VCaP (cell line): Measurements from ENCODE around the gene NR3C2.

Experiments
- H3K27ac ChIP-seq: fragments of 450-650 bp; 2 replicates; pipeline ENCODE4 v1.5.1; 2017
- TF ChIP-seq, protein P1 (sequence below): fragments of 450-650 bp; conservative IDR thresholded peaks from 2 replicates; pipeline ENCODE4 v1.5.1; 2017; ENCODE audit warnings: mild to moderate bottlenecking, moderate library complexity

Gene NR3C2

GRCh38 chr4:148211533-148211932 is 230.7 kb downstream of the NR3C2 start:
- TF ChIP-seq, protein P1, sequence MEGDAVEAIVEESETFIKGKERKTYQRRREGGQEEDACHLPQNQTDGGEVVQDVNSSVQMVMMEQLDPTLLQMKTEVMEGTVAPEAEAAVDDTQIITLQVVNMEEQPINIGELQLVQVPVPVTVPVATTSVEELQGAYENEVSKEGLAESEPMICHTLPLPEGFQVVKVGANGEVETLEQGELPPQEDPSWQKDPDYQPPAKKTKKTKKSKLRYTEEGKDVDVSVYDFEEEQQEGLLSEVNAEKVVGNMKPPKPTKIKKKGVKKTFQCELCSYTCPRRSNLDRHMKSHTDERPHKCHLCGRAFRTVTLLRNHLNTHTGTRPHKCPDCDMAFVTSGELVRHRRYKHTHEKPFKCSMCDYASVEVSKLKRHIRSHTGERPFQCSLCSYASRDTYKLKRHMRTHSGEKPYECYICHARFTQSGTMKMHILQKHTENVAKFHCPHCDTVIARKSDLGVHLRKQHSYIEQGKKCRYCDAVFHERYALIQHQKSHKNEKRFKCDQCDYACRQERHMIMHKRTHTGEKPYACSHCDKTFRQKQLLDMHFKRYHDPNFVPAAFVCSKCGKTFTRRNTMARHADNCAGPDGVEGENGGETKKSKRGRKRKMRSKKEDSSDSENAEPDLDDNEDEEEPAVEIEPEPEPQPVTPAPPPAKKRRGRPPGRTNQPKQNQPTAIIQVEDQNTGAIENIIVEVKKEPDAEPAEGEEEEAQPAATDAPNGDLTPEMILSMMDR, result no peak
- H3K27ac ChIP-seq, result no peak overlapping the region

- H3K27ac ChIP-seq, result no peak overlapping the region
- TF ChIP-seq, protein P1, result no peak
These were observed 231.6 kb downstream of the NR3C2 start for GRCh38 chr4:148210661-148211060.

DNA sequence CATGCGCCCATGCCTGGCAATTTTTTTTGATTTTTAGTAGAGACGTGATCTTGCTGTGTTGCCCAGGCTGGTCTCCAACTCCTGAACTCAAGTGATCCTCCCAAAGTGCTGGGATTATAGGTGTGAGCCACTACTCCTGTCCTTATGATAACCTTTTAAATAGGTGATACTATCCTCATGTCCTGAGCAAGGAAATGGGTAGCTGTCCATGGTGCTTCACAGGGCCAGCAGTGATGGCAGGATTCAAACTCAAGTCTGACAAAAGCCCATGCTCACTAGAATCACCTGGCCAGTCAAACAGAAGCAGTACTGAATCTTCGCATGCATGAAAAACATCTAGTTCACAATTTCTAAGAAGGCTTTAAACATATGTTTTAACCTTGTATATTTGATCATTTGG is 235.1 kb downstream of the NR3C2 start:
- TF ChIP-seq, protein P1, result no peak

DNA sequence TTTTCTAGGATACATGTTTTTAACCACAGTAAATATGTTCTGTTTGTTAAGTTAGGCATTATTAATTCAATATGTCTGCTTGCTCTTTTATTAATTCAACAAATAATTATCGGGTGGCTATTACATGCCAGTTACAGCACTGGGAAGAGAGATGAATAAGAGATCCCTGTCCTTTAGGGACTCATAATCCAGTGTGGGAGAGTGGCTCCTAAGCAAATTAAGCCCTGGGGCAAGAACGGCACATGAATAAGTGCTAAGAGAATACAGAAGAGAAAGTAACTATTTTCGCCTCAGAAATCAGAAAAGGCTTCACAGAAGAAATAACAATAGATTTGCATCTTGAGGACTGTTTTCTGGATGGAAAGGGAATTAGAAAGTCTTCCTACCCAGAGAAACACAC is 236.7 kb downstream of the NR3C2 start:
- TF ChIP-seq, protein P1, result no peak
- H3K27ac ChIP-seq, result no peak overlapping the region; the same call in 1 of the 2 replicates

More for the DNA sequence above, 235.1 kb downstream of the NR3C2 start:
- H3K27ac ChIP-seq, result no peak overlapping the region

DNA sequence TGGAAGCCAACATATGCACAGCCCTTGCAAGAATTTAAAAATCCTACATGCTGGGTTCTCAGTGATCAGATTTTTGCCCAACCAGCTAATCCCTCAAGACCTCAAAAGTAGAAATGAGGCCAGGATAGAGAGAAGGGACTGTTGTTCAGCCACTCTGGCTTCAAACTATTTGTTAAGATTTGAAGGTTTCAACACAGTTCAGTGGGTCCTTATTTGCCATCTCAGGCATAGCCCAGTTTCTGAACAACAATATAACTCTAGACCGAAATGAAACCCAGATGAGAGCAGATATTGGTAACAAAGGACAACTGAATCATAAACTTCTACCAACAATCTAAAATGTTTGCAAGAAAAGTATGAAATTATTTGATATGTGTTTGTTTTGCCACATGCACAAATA is 237.3 kb downstream of the NR3C2 start:
- H3K27ac ChIP-seq, result peak overlapping the region; percentile 90
- TF ChIP-seq, protein P1, result no peak

DNA sequence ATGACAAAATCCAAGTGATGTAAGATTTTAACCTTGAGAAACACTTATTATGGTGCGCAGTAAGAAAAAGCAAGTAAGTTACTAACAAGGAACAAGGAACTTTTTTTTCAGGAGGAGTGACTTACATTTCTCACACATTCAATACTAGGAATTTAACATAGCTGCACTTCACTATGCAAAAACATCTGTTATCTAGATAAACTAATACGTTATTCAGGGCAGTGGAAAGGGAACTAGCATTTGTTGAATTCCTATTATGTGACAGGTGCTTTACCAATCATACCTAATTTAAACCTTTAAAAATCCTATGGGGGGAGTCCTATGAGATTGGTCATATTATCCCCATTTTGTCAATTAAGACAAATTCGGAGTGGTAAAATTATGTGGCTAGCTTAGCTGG is 238.0 kb downstream of the NR3C2 start:
- TF ChIP-seq, protein P1, result no peak
- H3K27ac ChIP-seq, result peak overlapping the region; percentile 90

DNA sequence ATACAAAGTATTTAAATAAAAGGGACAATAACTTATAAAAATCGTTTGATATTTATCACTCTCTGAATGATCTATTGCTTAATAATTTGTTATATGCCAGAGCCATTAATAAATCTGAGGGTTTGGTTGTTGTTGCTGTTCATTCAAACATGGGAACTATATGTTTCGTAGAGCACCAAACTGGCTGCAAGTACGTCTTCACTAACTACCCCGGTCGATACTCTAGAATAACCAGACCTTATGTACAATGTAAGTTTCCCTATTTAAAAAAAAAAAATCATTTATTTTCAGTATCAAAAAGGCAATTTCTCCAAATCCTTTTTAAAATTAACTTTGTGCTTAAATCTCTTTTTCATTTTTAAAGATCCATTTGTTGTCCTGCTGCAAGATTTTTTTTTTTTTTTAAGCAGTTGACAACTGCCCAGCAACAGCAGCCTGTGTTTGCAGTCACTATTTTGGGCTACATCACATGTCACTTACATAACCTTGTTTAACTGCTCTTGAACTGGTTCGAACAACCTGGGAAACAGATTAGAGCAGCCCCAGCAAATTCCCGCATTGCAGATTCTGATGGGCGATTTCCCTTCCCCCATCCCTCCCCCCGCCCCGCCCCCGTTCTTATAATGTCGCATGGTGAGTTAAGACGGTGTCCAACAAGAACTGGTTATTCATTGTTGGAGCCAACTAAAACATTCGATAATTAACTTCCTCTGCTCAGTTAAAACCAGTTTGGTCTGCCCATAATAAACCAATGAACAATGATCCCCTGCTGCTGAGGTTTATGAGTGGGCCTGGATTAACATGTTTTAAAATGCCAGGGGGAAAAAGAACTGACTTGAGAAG is 238.9 kb downstream of the NR3C2 start:
- H3K27ac ChIP-seq, result peak overlapping the region; percentile 90
- TF ChIP-seq, protein P1, result no peak
